ENCODE measurements around the gene TNFRSF9. TPM values are rescaled to one million over a fixed set of nuclear protein-coding genes. Genes with fewer than 3 reads are reported as not detected.

TNFRSF9 gene
- total and polyA plus RNA-seq, 8 donors = 0.08 to 1.4 (median 0.27) TPM; not detected in 3

DNA sequence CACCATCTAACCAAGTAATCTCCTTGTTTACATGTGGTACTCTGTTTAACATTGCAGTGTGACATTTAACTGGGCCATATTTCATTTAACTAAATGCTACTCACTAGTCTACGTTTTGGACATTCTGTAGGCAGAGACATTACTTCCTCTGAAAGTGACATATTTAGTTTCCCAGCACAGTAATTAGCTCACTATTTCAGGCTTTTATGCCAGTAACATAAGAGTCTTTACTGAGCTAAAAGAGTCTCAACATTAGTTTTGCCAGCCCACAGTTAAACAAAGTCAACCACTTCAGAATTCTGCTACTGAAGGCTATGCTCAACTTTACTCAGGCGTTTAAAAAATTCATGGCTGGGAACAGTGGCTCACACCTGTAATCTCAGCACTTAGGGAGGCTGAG lies 2.6 kb upstream of the TNFRSF9 start:
- DNase-seq (no peak), FAIRE-seq (no peak), ATAC-seq (no peak)
- no peak overlapping the region for H3K4me3 ChIP-seq
- no peaks in the 10 kb centered on the region for H3K27me3 ChIP-seq
- TF ChIP-seq, protein P1, sequence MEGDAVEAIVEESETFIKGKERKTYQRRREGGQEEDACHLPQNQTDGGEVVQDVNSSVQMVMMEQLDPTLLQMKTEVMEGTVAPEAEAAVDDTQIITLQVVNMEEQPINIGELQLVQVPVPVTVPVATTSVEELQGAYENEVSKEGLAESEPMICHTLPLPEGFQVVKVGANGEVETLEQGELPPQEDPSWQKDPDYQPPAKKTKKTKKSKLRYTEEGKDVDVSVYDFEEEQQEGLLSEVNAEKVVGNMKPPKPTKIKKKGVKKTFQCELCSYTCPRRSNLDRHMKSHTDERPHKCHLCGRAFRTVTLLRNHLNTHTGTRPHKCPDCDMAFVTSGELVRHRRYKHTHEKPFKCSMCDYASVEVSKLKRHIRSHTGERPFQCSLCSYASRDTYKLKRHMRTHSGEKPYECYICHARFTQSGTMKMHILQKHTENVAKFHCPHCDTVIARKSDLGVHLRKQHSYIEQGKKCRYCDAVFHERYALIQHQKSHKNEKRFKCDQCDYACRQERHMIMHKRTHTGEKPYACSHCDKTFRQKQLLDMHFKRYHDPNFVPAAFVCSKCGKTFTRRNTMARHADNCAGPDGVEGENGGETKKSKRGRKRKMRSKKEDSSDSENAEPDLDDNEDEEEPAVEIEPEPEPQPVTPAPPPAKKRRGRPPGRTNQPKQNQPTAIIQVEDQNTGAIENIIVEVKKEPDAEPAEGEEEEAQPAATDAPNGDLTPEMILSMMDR (IDR thresholded peaks at IDR 0.05) = no peak
- no peaks in the 10 kb centered on the region for H3K9me3 ChIP-seq
- H3K4me1 ChIP-seq = peaks cover 0 to 14% (median 0%) of the 10 kb centered on the region in 3 donors
- no peaks in the 10 kb centered on the region for H3K36me3 ChIP-seq
- intact Hi-C loops (cut with DNase I) = no loop called here
- H3K27ac ChIP-seq = no peak overlapping the region
- 65 to 82% methylated on average over 2 of the region's 2 CpGs for WGBS, 2 donors

DNA sequence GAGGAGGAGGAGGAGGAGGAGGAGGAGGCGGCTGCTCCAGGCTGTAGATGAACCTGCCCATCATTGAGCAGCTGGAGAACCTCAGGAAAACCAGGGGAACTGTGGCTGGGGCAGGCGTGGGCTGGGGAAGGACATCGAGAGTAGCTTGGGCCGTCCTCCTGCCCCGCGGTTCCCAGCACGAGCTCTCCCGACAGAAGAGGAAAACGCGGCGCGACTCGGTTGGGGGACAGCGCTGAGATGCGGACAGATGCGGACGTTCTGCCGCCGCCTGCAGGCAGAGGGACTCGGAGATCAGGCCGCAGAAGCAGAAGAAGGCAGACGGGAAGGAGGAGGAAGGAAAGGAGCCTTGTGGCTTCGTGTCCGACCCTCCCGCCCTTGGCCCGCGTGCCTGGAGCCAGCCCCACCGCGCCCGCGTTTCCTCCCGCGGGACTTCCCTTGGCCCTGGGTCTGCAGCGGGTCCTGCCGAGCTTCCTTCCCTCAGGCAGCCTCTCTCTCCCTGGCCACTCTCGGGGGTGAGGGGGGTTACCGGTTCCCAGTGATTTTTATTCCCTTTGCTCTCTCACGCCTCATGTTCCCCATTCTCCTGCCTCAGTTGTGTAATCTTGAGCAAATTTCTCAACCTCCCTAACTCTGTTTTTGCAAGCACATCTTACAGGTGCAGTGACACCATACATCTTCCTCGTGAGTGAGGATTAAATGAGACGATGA lies 1.7 kb upstream of the TNFRSF9 start:
- WGBS, 2 donors = 12 to 13% methylated on average over 32 to 40 of the region's 40 CpGs
- ATAC-seq (peak; percentile 64 to 83 (median 80)), FAIRE-seq (no peak), DNase-seq (peak; percentile 19 to 75 (median 52))
- intact Hi-C loops (cut with DNase I) = no loop called here
- TF ChIP-seq, protein P1 (IDR thresholded peaks at IDR 0.05) = no peak
- peaks cover 0 to 4% (median 0%) of the 10 kb centered on the region in 4 donors for H3K27me3 ChIP-seq
- H3K27ac ChIP-seq = peak overlapping the region in 2 of 4 donors; percentile 2 to 3
- H3K9me3 ChIP-seq = no peaks in the 10 kb centered on the region
- H3K4me1 ChIP-seq = peaks cover 0 to 14% (median 0%) of the 10 kb centered on the region in 3 donors
- peak overlapping the region in 1 of 4 donors; percentile 25 for H3K4me3 ChIP-seq
- H3K36me3 ChIP-seq = no peaks in the 10 kb centered on the region

DNA sequence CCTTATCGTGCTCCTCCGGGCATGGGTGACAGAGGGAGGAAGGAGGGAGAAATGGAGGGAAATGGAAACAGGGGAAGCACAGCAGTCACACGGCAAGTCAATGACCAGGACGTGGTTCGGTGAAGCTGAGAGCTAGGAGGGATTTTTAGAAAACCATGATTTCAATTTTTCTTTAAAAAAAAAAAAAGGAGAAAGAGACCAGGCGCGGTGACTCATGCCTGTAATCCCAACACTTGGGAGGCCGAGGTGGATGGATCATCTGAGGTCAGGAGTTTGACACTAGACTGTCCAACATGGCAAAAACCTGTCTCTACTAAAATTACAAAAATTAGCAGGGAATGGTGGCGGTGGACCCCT lies 776 bp upstream of the TNFRSF9 start:
- peaks cover 0 to 14% (median 0%) of the 10 kb centered on the region in 3 donors for H3K4me1 ChIP-seq
- DNase-seq (no peak), FAIRE-seq (no peak), ATAC-seq (peak in 1 of 4 donors; percentile 6)
- peaks cover 0 to 4% (median 0%) of the 10 kb centered on the region in 4 donors for H3K27me3 ChIP-seq
- H3K36me3 ChIP-seq = no peaks in the 10 kb centered on the region
- 75 to 86% methylated on average over 9 of the region's 9 CpGs for WGBS, 2 donors
- no peaks in the 10 kb centered on the region for H3K9me3 ChIP-seq
- H3K4me3 ChIP-seq = no peak overlapping the region
- no peak overlapping the region for H3K27ac ChIP-seq
- intact Hi-C loops (cut with DNase I) = no loop called here
- TF ChIP-seq, protein P1 (IDR thresholded peaks at IDR 0.05) = no peak

DNA sequence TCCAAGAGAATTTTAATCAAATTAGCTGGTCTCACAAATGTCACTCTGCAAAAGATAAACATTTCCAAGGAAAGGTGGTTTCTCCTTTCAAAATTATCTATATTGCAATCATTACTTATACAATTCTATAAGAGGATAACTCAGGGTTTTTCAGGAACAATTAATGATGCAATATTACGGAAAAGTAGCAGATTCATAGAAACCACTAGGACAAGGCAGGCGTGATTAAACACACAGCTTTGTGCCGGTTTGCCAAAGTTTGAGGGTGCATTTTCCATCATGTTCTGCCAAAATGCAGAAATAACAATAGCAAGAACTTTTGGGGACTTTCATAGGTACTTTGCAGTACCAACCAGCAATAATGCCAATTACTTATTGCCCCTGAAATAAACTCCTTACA lies 605 bp downstream of the TNFRSF9 start:
- Histone ChIP-seq H3K9me3 (no peaks in the 10 kb centered on the region), H3K4me3 (no peak overlapping the region), H3K27ac (no peak overlapping the region), H3K36me3 (no peaks in the 10 kb centered on the region), H3K4me1 (peaks cover 0 to 14% (median 0%) of the 10 kb centered on the region in 3 donors), H3K27me3 (peaks cover 0 to 4% (median 0%) of the 10 kb centered on the region in 4 donors)
- no peak for ATAC-seq
- DNase-seq = no peak
- FAIRE-seq = no peak
- WGBS, 2 donors = 55 to 74% methylated on average over 3 of the region's 3 CpGs
- intact Hi-C loops (cut with DNase I) = no loop called here
- TF ChIP-seq, protein P1 (IDR thresholded peaks at IDR 0.05) = no peak

DNA sequence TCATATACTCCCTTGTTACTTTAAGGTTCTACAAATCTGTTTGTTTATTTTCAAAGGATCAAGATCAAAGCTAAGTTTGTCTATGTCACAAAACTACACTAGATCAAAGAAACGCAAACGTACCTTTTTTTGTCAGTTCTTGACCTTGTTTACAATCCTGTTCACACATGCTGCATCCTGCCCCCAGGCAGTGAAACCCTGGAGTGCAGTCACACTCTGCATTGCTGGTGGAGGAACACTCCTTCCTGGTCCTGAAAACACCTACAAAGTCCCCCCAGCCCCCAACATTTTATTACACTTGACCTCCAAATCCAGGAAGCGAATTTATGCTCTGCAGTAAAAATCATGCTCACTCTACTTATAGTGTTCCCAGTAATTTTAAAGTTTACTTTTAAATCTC lies 2.6 kb downstream of the TNFRSF9 start:
- Histone ChIP-seq H3K27ac (no peak overlapping the region), H3K4me1 (peaks cover 0 to 14% (median 0%) of the 10 kb centered on the region in 3 donors), H3K27me3 (peaks cover 0 to 4% (median 0%) of the 10 kb centered on the region in 4 donors), H3K9me3 (no peaks in the 10 kb centered on the region), H3K36me3 (no peaks in the 10 kb centered on the region), H3K4me3 (no peak overlapping the region)
- intact Hi-C loops (cut with DNase I) = no loop called here
- no peak for ATAC-seq
- WGBS, 2 donors = 40 to 49% methylated on average over 3 of the region's 3 CpGs
- FAIRE-seq = no peak
- TF ChIP-seq, protein P1 (IDR thresholded peaks at IDR 0.05) = no peak
- DNase-seq = no peak

Data from pancreas (tissue), 10 donors.